HCT116 (cell line): ENCODE data around the gene PRRC2A.

ENCODE experiments used
- CEBPB ChIP-seq: IDR thresholded peaks from 2 replicates; pipeline ENCODE4 v1.6.1; 2012; ENCODE audit warnings: low read depth
- EZH2 ChIP-seq: fragments of 200-600 bp; sonication (generic); IDR thresholded peaks from 2 replicates; pipeline ENCODE4 v1.6.1; 2017; ENCODE audit warnings: antibody characterized with exemption, mixed run types
- JUND ChIP-seq: IDR thresholded peaks from 2 replicates; pipeline ENCODE4 v1.6.1; 2012
- POLR2A ChIP-seq: IDR thresholded peaks from 2 replicates; pipeline ENCODE4 v1.7.0; 2011; ENCODE audit warnings: borderline replicate concordance; ENCODE audit not compliant: insufficient read depth, insufficient read length; ENCODE audit errors: extremely low read depth
- POLR2AphosphoS5 ChIP-seq: IDR thresholded peaks from 2 replicates; pipeline ENCODE4 v1.6.1; 2011; ENCODE audit warnings: mild to moderate bottlenecking, low read depth, low read length, moderate library complexity
- TF ChIP-seq, protein P1 (sequence below): IDR thresholded peaks from 2 replicates; pipeline ENCODE4 v1.6.1; 2012; ENCODE audit warnings: low read depth
- TF ChIP-seq, protein P2 (sequence below), 3 experiments: fragments of 200-600 bp in 1 of 3; sonication (generic) in 1 of 3; IDR thresholded peaks in 2 of 3; conservative IDR thresholded peaks in 1 of 3; 2 replicates each; pipeline ENCODE4 v1.5.1; 2012 to 2017; ENCODE audit warnings: low read depth in 2 of 3, low read length in 2 of 3, antibody characterized with exemption in 1 of 3, borderline replicate concordance in 1 of 3, control low read depth in 1 of 3, mild to moderate bottlenecking in 1 of 3, mixed read lengths in 1 of 3, mixed run types in 1 of 3, moderate library complexity in 1 of 3; ENCODE audit not compliant: insufficient read depth in 1 of 3

DNA sequence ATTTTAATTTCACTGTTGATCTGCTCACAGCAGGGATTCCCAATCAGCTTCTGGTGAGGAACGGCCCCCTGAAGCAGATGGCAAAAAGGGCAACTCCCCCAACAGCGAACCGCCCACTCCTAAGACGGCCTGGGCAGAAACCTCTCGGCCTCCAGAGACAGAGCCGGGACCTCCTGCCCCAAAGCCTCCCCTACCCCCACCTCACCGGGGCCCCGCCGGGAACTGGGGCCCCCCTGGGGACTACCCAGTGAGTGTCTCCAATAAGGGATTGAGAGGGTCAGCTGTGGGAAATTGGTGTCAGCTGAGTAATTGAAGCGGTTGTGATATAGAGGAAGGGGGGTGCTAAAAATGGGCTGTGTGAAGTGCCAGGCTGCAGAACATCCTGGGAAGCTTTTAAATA, 6.4 kb downstream of the PRRC2A start:
- TF ChIP-seq, protein P1, sequence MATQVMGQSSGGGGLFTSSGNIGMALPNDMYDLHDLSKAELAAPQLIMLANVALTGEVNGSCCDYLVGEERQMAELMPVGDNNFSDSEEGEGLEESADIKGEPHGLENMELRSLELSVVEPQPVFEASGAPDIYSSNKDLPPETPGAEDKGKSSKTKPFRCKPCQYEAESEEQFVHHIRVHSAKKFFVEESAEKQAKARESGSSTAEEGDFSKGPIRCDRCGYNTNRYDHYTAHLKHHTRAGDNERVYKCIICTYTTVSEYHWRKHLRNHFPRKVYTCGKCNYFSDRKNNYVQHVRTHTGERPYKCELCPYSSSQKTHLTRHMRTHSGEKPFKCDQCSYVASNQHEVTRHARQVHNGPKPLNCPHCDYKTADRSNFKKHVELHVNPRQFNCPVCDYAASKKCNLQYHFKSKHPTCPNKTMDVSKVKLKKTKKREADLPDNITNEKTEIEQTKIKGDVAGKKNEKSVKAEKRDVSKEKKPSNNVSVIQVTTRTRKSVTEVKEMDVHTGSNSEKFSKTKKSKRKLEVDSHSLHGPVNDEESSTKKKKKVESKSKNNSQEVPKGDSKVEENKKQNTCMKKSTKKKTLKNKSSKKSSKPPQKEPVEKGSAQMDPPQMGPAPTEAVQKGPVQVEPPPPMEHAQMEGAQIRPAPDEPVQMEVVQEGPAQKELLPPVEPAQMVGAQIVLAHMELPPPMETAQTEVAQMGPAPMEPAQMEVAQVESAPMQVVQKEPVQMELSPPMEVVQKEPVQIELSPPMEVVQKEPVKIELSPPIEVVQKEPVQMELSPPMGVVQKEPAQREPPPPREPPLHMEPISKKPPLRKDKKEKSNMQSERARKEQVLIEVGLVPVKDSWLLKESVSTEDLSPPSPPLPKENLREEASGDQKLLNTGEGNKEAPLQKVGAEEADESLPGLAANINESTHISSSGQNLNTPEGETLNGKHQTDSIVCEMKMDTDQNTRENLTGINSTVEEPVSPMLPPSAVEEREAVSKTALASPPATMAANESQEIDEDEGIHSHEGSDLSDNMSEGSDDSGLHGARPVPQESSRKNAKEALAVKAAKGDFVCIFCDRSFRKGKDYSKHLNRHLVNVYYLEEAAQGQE, result no peak
- no peak for TF ChIP-seq POLR2AphosphoS5
- no peak for TF ChIP-seq POLR2A
- TF ChIP-seq, protein P2, sequence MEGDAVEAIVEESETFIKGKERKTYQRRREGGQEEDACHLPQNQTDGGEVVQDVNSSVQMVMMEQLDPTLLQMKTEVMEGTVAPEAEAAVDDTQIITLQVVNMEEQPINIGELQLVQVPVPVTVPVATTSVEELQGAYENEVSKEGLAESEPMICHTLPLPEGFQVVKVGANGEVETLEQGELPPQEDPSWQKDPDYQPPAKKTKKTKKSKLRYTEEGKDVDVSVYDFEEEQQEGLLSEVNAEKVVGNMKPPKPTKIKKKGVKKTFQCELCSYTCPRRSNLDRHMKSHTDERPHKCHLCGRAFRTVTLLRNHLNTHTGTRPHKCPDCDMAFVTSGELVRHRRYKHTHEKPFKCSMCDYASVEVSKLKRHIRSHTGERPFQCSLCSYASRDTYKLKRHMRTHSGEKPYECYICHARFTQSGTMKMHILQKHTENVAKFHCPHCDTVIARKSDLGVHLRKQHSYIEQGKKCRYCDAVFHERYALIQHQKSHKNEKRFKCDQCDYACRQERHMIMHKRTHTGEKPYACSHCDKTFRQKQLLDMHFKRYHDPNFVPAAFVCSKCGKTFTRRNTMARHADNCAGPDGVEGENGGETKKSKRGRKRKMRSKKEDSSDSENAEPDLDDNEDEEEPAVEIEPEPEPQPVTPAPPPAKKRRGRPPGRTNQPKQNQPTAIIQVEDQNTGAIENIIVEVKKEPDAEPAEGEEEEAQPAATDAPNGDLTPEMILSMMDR (IDR thresholded peaks at IDR 0.05 in 2 of 3, conservative IDR thresholded peaks at IDR 0.05 in 1 of 3; ENCODE audit: borderline replicate concordance in 1 of 3, insufficient read depth in 1 of 3, low read depth in 2 of 3, low read length in 2 of 3), result no peak
- TF ChIP-seq CEBPB, result no peak
- TF ChIP-seq EZH2, result no peak
- no peak for TF ChIP-seq JUND
